HepG2 (cell line): ENCODE measurements around the gene CDKN1C. TPM values are rescaled to one million over a fixed set of nuclear protein-coding genes. Genes with fewer than 3 reads are reported as not detected.

Experiments used
- ARID4A ChIP-seq: sonication (generic); formaldehyde crosslinking; IDR thresholded peaks from 2 replicates; pipeline ENCODE4 v1.5.0; 2020; ENCODE audit warnings: mild to moderate bottlenecking, missing genetic modification reagents, borderline replicate concordance
- LCORL ChIP-seq, 2 experiments: fragments of 450-650 bp in 1 of 2; sonication (generic) in 1 of 2; formaldehyde crosslinking in 1 of 2; IDR thresholded peaks; 2 replicates each; pipeline versions ENCODE4 v1.5.0 to v1.6.1; 2017 to 2020; ENCODE audit warnings: antibody characterized with exemption in 1 of 2, missing genetic modification reagents in 1 of 2
- MEIS2 ChIP-seq: sonication (generic); formaldehyde crosslinking; IDR thresholded peaks from 2 replicates; pipeline ENCODE4 v1.9.0; 2021; ENCODE audit warnings: mild to moderate bottlenecking, missing genetic modification reagents
- MYC ChIP-seq: sonication (generic); formaldehyde crosslinking; IDR thresholded peaks from 2 replicates; pipeline ENCODE4 v1.9.0; 2021; ENCODE audit warnings: missing genetic modification reagents, borderline replicate concordance
- RBFOX2 ChIP-seq: fragments of 200-400 bp; formaldehyde crosslinking; IDR thresholded peaks from 2 replicates; pipeline ENCODE4 v1.6.1; 2017; ENCODE audit warnings: low read depth, mild to moderate bottlenecking, low read length
- SOX5 ChIP-seq: IDR thresholded peaks from 2 replicates; pipeline ENCODE4 v1.6.1; 2016; ENCODE audit warnings: borderline replicate concordance
- ZBTB40 ChIP-seq, 2 experiments: fragments of 450-650 bp in 1 of 2; sonication (generic) in 1 of 2; formaldehyde crosslinking in 1 of 2; IDR thresholded peaks; 2 replicates each; pipeline versions ENCODE4 v1.6.1 to v1.8.0; 2016 to 2022; ENCODE audit warnings: antibody characterized with exemption in 1 of 2, mild to moderate bottlenecking in 1 of 2, missing genetic modification reagents in 1 of 2
- ZBTB7A ChIP-seq: sonication (generic); formaldehyde crosslinking; IDR thresholded peaks from 2 replicates; pipeline ENCODE4 v1.8.0; 2022; ENCODE audit warnings: mild to moderate bottlenecking, missing genetic modification reagents
- ZNF274 ChIP-seq: sonication (generic); formaldehyde crosslinking; IDR thresholded peaks from 2 replicates; pipeline ENCODE4 v1.5.1; 2020; ENCODE audit warnings: mild to moderate bottlenecking, missing genetic modification reagents
- ZNF335 ChIP-seq: sonication (generic); formaldehyde crosslinking; IDR thresholded peaks from 2 replicates; pipeline ENCODE4 v1.4.0; 2020; ENCODE audit warnings: missing genetic modification reagents
- ZNF598 ChIP-seq: sonication (generic); formaldehyde crosslinking; IDR thresholded peaks from 2 replicates; pipeline ENCODE4 v1.5.1; 2020; ENCODE audit warnings: mild to moderate bottlenecking, missing genetic modification reagents, borderline replicate concordance
- ZNF75D ChIP-seq: sonication (generic); formaldehyde crosslinking; IDR thresholded peaks from 2 replicates; pipeline ENCODE4 v1.8.1; 2023; ENCODE audit warnings: missing genetic modification reagents, mild to moderate bottlenecking, borderline replicate concordance
- ZNF878 ChIP-seq: sonication (generic); formaldehyde crosslinking; IDR thresholded peaks from 2 replicates; pipeline ENCODE4 v1.8.1; 2023; ENCODE audit warnings: mild to moderate bottlenecking, missing genetic modification reagents, moderate library complexity
- polyA plus RNA-seq, 8 experiments: library from polyadenylated mRNA; depleted of rRNA in 3 of 8; stranded (reverse) in 7 of 8; unstranded in 1 of 8; fragments of >200 nt; fragmentation: Illumina TruSeq in 4 of 8; extraction: Trizol in 4 of 8; gene quantifications; 2 replicates each; pipeline versions ENCODE4 v1.2.1 to v1.2.3, GENCODE V29; 2011 to 2016; ENCODE audit warnings: low read depth in 4 of 8, missing spikeins in 1 of 8, mixed read lengths in 1 of 8; ENCODE audit not compliant: insufficient read depth in 1 of 8
- total RNA-seq, 5 experiments: library from RNA; depleted of rRNA; stranded (reverse); fragments of >200 nt; fragmentation: Illumina TruSeq; extraction: Trizol; gene quantifications; 2 replicates each; pipeline ENCODE4 v1.2.3, GENCODE V29; 2016; ENCODE audit warnings: low read depth in 1 of 5

The CDKN1C gene
- total and polyA plus RNA-seq, 2 of the 13 experiments (the other 11 are each of a cell fraction or from before 2014, with no cell fraction given) = not detected

- TF ChIP-seq MYC (CRISPR knock-in tag) (peak; percentile 59; the same call in 1 of the 2 replicates), ZNF75D (no peak), ZNF335 (0 out of 2 replicates have a peak, but pooled peaks have one; percentile 31), ZBTB40 (IDR thresholded peaks at IDR 0.05) (no peak), ZBTB40 (CRISPR knock-in tag; IDR thresholded peaks at IDR 0.05) (0 out of 2 replicates have a peak, but pooled peaks have one; percentile 19), ARID4A (CRISPR knock-in tag) (peak; percentile 41; the same call in 1 of the 2 replicates), ZNF878 (CRISPR knock-in tag) (peak; percentile 62; the same call in 1 of the 2 replicates), SOX5 (CRISPR knock-in tag) (0 out of 2 replicates have a peak, but pooled peaks have one; percentile 38), ZBTB7A (CRISPR knock-in tag) (peak; percentile 59; the same call in 1 of the 2 replicates), LCORL (IDR thresholded peaks at IDR 0.05) (no peak), LCORL (CRISPR knock-in tag; IDR thresholded peaks at IDR 0.05) (peak; percentile 40; the same call in 1 of the 2 replicates), MEIS2 (CRISPR knock-in tag) (0 out of 2 replicates have a peak, but pooled peaks have one; percentile 38), RBFOX2 (no peak), ZNF274 (CRISPR knock-in tag) (peak; percentile 69; the same call in 1 of the 2 replicates), ZNF598 (CRISPR knock-in tag) (0 out of 2 replicates have a peak, but pooled peaks have one; percentile 30)
Measured at GRCh38 chr11:2839395-2839943, 46.1 kb downstream of the CDKN1C start (continued).
